HG03139 (cell line): Measurements from ENCODE around the gene XPR1.
"Not testable (repeated sequence)": the region's sequence is repeated elsewhere in the genome, so short reads cannot be mapped to it uniquely, and the experiment has no call there.

Experiments
- ATAC-seq: cut with Tn5 transposase; IDR thresholded peaks from one replicate; pipeline ENCODE4 v1.9.1; 2021; ENCODE audit not compliant: unreplicated experiment

Gene XPR1

GRCh38 chr1:180833180-180833579 lies 201.4 kb downstream of the XPR1 start:
- ATAC-seq = not testable (repeated sequence)

GRCh38 chr1:180836449-180836848 lies 204.6 kb downstream of the XPR1 start:
- no peak for ATAC-seq

- ATAC-seq = no peak
Observed at GRCh38 chr1:180837020-180837419, 205.2 kb downstream of the XPR1 start.

- ATAC-seq = no peak
Observed at GRCh38 chr1:180838535-180838934, 206.7 kb downstream of the XPR1 start.

GRCh38 chr1:180839547-180839946 lies 207.7 kb downstream of the XPR1 start:
- no peak for ATAC-seq

GRCh38 chr1:180841415-180841814 lies 209.6 kb downstream of the XPR1 start:
- no peak for ATAC-seq

GRCh38 chr1:180842052-180842451 lies 210.2 kb downstream of the XPR1 start:
- no peak for ATAC-seq

GRCh38 chr1:180842491-180843275 lies 210.9 kb downstream of the XPR1 start:
- ATAC-seq = no peak

- no peak for ATAC-seq
Observed at GRCh38 chr1:180845352-180845751, 213.5 kb downstream of the XPR1 start.

GRCh38 chr1:180848191-180848590 lies 216.4 kb downstream of the XPR1 start:
- ATAC-seq = no peak

GRCh38 chr1:180849031-180849775 lies 217.4 kb downstream of the XPR1 start:
- ATAC-seq = peak; percentile 40

GRCh38 chr1:180851995-180852887 lies 220.4 kb downstream of the XPR1 start:
- no peak for ATAC-seq

- no peak for ATAC-seq
Observed at GRCh38 chr1:180854001-180854400, 222.2 kb downstream of the XPR1 start.

GRCh38 chr1:180854456-180854855 lies 222.6 kb downstream of the XPR1 start:
- ATAC-seq = no peak

- ATAC-seq = not testable (repeated sequence)
Observed at GRCh38 chr1:180857947-180858725, 226.3 kb downstream of the XPR1 start.

- ATAC-seq = no peak
Observed at GRCh38 chr1:180859306-180859705, 227.5 kb downstream of the XPR1 start.

GRCh38 chr1:180860535-180860934 lies 228.7 kb downstream of the XPR1 start:
- no peak for ATAC-seq

- ATAC-seq = no peak
Observed at GRCh38 chr1:180862305-180862704, 230.5 kb downstream of the XPR1 start.

- ATAC-seq = no peak
Observed at GRCh38 chr1:180863158-180863775, 231.4 kb downstream of the XPR1 start.
